Stimulated activated CD4-positive, alpha-beta T cell treated with anti-CD3 and anti-CD28 coated beads, TNF-alpha, amount 100 ng/mL, for 24 hours (primary cell): Measurements from ENCODE around the gene KRT2.

Source experiments
- DNase-seq, 3 experiments: peaks; one replicate each; pipeline ENCODE4 v3.0.0-alpha.2; 2020; ENCODE audit warnings: low read depth in 3 of 3

KRT2 gene

DNA sequence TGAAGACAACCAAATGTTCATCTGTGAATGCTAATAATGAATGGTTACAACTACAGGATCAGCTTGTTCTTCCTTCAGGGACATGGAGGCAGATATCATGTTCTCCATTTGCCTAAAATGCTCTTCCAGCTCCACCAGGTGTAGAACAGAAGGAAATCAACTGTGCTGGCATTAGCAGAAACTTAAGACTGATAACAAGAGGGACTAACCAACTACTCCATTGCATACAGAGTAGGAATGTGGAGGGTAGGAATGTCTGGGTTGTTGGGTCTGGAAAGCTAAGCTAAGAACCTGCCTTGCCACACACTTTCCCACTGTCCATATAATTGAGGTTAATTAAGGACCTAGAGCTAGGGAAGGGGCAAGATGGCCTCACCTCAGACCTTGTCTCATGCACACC is 11.4 kb upstream of the KRT2 start:
- DNase-seq: no peak

GRCh38 chr12:52662918-52663229 is 10.9 kb upstream of the KRT2 start:
- DNase-seq: no peak

DNA sequence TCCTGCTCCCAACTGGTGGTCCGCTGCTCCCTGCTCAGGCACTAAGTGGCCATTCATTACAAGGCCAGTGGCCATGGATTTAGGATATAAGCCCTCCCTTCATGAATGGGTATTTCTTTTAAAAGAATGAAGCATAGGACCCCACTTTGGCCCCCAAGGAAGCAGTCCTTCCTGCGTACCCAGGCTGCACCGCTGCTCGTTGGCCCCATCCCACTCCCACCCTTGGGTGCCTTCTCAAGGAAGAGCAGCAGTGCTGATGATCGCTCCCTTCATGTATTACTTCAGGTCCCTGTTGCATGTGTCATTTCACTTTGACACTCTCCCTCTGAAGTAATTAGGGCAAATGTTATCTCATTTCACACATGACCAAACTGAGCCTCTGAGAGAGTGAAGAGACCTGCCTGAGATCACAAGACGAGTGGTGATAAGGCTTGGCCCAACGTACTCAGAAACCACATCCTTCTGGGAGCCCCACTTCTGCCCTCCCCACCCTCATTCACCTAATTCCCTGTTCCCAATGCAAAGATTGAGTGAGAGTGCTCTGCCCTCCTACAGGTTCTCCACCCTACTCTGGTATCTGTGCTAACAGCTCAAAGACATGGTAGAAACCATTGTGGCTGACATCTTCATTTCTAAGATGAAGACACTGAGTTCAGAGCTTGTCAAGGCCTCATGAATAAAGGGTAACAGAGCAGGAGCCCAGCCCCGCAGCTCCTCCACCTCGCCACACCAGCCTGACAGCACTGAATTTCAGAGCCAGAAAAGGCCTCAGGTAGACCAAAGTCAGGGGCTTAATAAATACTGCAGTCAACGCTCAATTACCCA is 10.3 kb upstream of the KRT2 start:
- DNase-seq: no peak

- no peak for DNase-seq
Measured at GRCh38 chr12:52661668-52662067, 9.7 kb upstream of the KRT2 start.

DNA sequence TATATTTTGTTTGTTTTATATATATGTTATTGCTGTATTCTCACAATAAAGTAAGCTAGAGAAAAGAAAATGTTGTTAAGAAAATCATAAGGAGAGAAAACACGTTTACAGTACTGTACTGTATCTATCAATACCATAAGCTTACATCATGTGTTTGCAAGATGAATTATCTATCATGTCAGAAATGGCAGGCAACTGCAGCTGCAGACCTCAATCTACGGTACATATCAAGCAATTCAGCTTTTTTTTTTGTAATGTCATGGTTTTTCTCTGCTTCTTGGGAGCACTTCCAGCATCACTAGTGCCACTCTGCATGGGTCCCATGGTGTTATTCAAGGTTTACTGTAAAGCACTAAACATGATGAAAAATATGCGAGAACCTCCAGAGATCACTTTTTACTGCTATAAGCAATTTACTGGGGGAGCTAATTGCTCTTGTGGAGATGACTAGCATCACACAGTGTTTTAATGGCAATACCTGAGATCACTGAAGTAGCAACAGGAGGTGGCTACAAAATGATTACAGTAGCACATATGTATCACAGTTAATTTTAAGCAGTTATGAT is 9.0 kb upstream of the KRT2 start:
- no peak for DNase-seq

DNA sequence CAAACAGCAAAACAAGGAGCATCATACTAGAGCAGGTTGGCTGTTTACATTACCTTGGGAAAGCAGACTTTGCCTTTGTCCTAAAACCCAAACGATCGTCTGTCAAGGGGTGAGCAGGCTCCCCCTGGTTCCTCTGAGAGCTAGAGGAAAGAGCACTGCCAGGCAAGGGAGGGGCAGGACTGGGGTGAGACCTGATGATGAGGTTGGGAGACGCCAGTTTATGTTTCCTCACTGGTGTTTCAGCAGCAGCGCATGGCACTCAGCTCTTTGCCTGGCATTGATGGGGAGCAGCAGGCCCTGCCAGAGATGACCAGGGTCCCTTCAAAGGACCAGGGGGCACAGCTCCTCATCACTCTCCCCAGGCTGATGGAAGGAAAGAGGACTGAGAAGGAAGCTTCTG is 7.9 kb upstream of the KRT2 start:
- no peak for DNase-seq

GRCh38 chr12:52659395-52659794 is 7.4 kb upstream of the KRT2 start:
- no peak for DNase-seq

DNA sequence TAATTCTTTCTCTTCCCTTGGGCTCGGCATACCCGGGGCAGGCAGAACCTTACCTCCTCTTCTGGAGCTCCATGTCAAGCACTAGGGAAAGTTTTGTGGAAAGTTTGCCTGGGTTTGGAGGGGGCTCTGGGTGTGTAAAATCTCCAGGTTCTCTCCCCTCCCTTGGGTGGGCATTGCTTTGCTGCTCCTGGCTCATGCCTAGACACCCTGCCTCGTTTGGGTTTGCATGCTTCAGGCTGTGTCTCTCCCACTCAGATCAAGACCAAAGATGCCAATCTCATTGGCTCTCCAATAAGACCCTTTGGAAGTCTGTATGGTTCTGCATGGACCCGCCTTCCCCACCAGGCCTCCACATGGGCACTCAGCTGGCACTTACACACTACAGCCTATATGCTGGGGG is 6.2 kb upstream of the KRT2 start:
- DNase-seq: no peak

DNA sequence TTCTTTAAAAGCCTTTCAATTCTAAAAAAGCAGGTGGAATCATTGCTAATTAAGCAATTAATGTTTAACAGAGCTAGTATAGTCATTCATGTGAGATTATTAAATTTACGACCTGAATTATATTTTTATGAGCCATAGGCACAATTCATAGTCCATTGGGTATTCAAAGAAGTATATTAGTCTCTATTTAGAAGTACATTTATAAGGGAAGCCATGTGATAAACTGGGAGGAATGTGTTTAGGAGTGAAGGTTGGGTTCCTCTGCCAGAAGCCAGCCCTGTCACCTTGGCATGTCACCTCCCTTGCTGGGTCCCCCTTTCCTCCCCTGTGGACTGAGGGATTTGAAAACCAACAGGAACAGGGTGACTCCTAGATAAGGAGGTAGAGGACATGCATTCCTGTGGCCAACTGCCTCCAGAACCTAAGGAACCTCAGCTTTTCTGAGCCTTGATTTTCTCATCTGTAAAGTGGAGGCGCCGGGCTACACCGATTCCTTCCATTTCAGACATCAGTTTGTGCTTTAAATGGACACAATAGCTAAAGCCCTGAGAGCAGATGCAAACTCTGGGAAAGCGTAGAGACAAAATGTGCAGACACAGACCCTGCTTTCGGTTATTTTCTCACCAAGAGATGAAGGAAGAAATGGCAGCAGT is 5.4 kb upstream of the KRT2 start:
- no peak for DNase-seq

DNA sequence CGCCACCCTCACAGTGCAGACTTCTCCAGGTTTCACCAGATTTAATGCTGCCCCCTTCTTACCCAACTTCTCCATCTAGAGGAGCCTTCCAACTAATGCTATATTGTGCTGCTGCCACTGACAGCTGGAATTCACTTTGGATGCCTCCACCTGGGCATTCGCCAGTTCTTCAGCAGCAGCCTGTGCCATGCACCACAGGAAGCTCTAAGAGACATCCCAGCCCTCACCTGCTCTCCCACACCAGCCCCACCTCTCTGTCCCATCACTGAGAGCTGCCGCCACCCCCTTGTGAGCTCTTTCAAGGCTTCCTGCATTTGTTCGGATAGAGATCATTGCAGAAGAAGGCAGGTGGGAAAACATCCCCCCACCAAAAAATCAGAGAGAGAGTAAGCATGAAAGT is 4.6 kb upstream of the KRT2 start:
- DNase-seq: no peak

DNA sequence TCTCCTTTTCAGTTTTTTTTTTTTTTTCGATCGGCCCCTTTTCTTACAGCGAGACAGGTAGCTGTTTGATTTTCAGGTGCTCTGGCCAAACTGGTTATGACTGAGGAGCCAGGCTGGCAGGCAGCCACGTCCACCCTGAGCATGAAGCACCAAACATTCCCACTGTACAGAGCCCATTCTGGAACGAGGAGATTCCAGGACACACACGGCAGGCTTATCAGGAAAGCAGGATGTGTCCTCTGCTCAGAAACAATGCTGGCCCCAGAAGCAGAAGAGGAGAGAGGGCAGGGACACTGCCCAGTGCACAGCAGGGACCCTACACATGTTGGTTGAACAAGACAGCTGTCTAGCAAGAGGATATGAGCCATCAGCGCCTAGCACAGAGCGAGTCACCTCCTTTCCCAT is 3.7 kb upstream of the KRT2 start:
- DNase-seq: no peak

DNA sequence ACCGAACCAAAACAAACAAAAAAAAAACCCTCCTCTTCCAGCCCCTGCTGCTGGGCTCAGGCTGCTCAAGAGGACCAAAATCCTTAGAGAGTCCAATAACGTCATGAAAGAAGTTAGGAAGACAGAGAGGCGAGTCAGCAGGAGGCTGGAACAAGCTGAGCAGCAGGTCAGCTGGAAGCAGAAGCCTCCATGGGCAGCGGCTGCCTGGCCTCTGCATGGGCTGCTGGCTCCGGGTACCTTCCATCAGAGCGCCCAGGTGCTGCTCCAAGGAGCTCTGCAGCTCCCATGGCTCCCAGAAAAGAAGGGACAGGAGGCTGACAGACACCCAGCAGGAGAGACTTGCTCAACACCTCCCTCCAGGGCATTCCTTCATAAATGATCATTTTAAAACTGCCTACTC is 3.2 kb upstream of the KRT2 start:
- DNase-seq: no peak

DNA sequence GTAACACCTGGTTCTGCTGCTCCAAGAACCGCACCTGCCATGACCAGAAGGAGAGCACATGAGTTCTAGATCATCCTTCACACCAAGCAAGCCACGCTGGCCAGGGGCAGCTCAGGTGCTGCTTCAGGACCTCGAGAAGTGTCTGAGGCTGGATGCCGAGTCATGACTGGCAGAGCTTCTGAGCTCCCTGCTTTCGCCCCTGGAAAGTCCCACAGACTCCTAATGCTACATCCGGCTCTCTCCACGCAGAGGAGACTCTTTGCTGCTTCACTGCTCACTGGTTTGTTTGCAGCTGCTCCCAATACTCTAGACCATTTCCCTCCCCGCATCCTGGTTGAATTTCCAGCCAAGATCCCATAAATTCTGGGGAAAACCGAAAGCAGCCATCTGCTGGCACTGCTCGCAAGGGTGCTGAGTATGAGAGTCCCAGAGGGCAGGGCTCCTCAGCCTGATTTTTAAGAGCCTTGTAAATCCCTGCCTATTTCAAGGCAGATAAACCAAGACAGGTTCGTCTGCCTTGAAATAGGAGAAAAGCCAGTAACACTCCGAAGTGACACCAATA is 1.4 kb downstream of the KRT2 start:
- DNase-seq: no peak

DNA sequence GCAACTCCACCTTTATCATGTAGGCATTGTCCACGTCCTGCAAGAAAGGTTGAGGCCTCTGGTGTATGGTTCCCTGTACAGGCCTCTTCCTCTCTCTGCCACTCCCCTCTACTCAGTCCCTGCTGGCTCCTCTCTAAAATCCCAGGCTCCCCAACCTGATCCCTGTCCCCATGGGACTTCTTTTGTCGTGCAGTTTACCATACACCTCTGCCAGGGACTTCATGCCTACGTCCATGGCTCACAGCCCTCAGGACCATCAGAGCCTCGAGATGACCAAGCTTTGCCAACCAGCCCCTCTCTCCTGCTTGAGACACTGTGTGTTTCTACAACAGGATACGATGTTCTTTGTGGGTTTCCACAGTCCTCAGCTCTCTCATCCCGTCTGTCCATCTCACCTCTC is 2.9 kb downstream of the KRT2 start:
- DNase-seq: no peak

- DNase-seq: no peak
Measured at GRCh38 chr12:52648012-52648550, 3.9 kb downstream of the KRT2 start.

- no peak for DNase-seq
Measured at GRCh38 chr12:52647601-52648000, 4.4 kb downstream of the KRT2 start.

DNA sequence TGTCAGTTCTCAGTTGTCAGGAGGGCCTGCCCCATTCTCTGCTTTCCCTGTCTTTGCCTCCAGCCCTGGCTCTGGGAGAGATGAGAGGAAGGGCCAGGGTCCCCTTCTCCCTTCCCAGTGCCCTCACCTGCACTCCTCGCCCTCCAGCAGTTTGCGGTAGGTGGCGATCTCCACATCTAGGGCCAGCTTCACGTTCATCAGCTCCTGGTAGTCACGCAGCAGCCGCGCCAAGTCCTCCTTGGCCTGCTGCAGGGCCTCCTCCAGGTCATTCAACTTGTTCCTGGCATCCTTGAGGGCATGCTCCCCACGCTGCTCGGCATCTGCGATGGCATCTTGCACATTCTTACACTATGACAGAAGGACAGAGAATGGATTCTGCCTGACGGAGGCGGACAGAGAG is 5.4 kb downstream of the KRT2 start:
- no peak for DNase-seq

DNA sequence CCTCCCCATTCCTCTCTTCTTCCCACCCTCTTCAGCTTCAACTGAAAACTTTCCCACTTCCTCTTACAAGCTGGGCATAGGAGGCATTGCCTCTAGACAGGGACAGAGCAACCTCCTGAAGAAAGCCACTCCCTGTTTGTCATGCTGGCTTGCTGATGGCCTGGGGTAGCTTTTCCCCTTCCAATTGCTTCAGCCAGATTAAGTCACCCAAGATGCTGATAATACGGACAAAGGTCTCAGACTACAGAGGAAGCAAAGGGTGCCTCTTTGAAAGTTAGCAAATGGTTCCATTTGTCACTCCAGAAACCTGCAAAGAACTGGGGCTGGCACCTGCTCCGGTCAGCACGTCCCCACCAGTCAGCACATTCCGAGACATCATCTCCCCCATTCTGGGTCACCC is 6.0 kb downstream of the KRT2 start:
- DNase-seq: no peak

GRCh38 chr12:52645120-52645761 is 6.8 kb downstream of the KRT2 start:
- no peak for DNase-seq

DNA sequence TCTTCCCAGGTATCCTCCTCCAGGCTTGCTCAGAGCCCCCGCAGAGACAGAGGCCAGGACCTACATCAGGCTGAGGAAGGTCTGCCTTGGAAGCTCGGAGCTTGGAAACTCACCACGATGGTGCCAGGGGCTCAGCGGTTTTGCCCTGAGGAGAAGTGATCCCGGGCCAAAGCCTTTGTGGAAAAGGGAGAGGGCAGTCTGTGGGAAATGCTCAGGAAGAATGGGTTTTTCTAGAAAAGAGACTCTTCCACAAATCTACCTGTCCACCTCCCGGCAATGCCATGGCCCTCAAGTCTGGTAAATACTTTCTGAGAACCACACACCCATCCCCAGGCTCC is 8.0 kb downstream of the KRT2 start:
- DNase-seq: no peak

GRCh38 chr12:52643233-52644077 is 8.6 kb downstream of the KRT2 start:
- no peak for DNase-seq

DNA sequence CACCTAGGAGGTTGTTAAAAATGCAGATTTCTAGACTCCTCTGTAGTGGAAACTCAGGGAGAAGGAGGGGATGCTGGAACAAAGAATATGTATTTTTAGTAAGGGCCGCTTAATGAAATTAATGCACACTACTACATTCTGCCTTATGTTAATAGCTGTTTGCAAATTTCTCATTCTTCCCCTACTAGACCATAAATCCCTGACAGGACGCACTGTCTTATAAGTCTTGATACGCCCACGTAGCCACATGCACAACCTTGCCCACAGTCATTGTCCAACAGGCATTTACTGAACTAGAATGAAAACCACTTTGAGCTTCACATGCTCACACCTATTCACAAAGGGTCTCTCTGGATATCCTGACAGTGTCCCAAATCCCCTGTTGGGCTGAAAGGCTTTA is 10.5 kb downstream of the KRT2 start:
- DNase-seq: no peak
